DLD1 (cell line): Measurements from ENCODE around the gene AP2B1.

Experiments
- in situ Hi-C: cut with HindIII; loops from 2 replicates; pipeline ENCODE4 v1.10.0; 2017; ENCODE audit warnings: low sequenced_read_pairs

Gene AP2B1

GRCh38 chr17:35726953-35727460, 139.9 kb downstream of the AP2B1 start:
- in situ Hi-C loops: loop anchor here (25.0 kb wide), 1 partner anchor 415 kb away; no protein-coding TSS in a partner anchor

GRCh38 chr17:35727635-35728034, 140.5 kb downstream of the AP2B1 start:
- in situ Hi-C loops: loop anchor here (25.0 kb wide), 1 partner anchor 415 kb away; no protein-coding TSS in a partner anchor

GRCh38 chr17:35728551-35728950, 141.4 kb downstream of the AP2B1 start:
- in situ Hi-C loops: loop anchor here (25.0 kb wide), 1 partner anchor 416 kb away; no protein-coding TSS in a partner anchor

GRCh38 chr17:35729405-35729833, 142.3 kb downstream of the AP2B1 start:
- in situ Hi-C loops: loop anchor here (25.0 kb wide), 1 partner anchor 417 kb away; no protein-coding TSS in a partner anchor

GRCh38 chr17:35730400-35731005, 143.4 kb downstream of the AP2B1 start:
- in situ Hi-C loops: loop anchor here (25.0 kb wide), 1 partner anchor 418 kb away; no protein-coding TSS in a partner anchor

- in situ Hi-C loops: loop anchor here (25.0 kb wide), 1 partner anchor 419 kb away; no protein-coding TSS in a partner anchor
Measured at GRCh38 chr17:35731239-35731916, 144.3 kb downstream of the AP2B1 start, which contains the start of gene RASL10B. Gene RASL10B, plus strand, starts transcription at chr17:35731639. Its CDS starts 3,546 bp downstream, at chr17:35735185.

GRCh38 chr17:35731917-35732805, 145.0 kb downstream of the AP2B1 start:
- in situ Hi-C loops: loop anchor here (25.0 kb wide), 1 partner anchor 420 kb away; no protein-coding TSS in a partner anchor

GRCh38 chr17:35732806-35733136, 145.6 kb downstream of the AP2B1 start:
- in situ Hi-C loops: loop anchor here (25.0 kb wide), 1 partner anchor 420 kb away; no protein-coding TSS in a partner anchor

GRCh38 chr17:35733366-35733765, 146.2 kb downstream of the AP2B1 start:
- in situ Hi-C loops: loop anchor here (25.0 kb wide), 1 partner anchor 421 kb away; no protein-coding TSS in a partner anchor

- in situ Hi-C loops: loop anchor here (25.0 kb wide), 1 partner anchor 422 kb away; no protein-coding TSS in a partner anchor
Measured at GRCh38 chr17:35734396-35734795, 147.3 kb downstream of the AP2B1 start.

GRCh38 chr17:35735036-35735805, 148.1 kb downstream of the AP2B1 start:
- in situ Hi-C loops: loop anchor here (25.0 kb wide), 1 partner anchor 423 kb away; no protein-coding TSS in a partner anchor

GRCh38 chr17:35736236-35736635, 149.1 kb downstream of the AP2B1 start:
- in situ Hi-C loops: loop anchor here (25.0 kb wide), 1 partner anchor 424 kb away; no protein-coding TSS in a partner anchor

- in situ Hi-C loops: loop anchor here (25.0 kb wide), 1 partner anchor 426 kb away; no protein-coding TSS in a partner anchor
Measured at GRCh38 chr17:35738519-35739133, 151.5 kb downstream of the AP2B1 start.

- in situ Hi-C loops: loop anchor here (25.0 kb wide), 1 partner anchor 428 kb away; no protein-coding TSS in a partner anchor
Measured at GRCh38 chr17:35740216-35740615, 153.1 kb downstream of the AP2B1 start.

GRCh38 chr17:35740997-35741931, 154.1 kb downstream of the AP2B1 start:
- in situ Hi-C loops: loop anchor here (25.0 kb wide), 1 partner anchor 429 kb away; no protein-coding TSS in a partner anchor

GRCh38 chr17:35742496-35742895, 155.4 kb downstream of the AP2B1 start:
- in situ Hi-C loops: loop anchor here (25.0 kb wide), 1 partner anchor 430 kb away; no protein-coding TSS in a partner anchor

- in situ Hi-C loops: loop anchor here (25.0 kb wide), 1 partner anchor 431 kb away; no protein-coding TSS in a partner anchor
Measured at GRCh38 chr17:35742896-35743477, 155.9 kb downstream of the AP2B1 start.
